ENCODE results near the gene CUEDC2.
A peak's percentile ranks its signal among the peaks of the same experiment; 100 is the strongest.
"Not testable (repeated sequence)": the region's sequence is repeated elsewhere in the genome, so short reads cannot be mapped to it uniquely, and the experiment has no call there.

CUEDC2 gene

DNA sequence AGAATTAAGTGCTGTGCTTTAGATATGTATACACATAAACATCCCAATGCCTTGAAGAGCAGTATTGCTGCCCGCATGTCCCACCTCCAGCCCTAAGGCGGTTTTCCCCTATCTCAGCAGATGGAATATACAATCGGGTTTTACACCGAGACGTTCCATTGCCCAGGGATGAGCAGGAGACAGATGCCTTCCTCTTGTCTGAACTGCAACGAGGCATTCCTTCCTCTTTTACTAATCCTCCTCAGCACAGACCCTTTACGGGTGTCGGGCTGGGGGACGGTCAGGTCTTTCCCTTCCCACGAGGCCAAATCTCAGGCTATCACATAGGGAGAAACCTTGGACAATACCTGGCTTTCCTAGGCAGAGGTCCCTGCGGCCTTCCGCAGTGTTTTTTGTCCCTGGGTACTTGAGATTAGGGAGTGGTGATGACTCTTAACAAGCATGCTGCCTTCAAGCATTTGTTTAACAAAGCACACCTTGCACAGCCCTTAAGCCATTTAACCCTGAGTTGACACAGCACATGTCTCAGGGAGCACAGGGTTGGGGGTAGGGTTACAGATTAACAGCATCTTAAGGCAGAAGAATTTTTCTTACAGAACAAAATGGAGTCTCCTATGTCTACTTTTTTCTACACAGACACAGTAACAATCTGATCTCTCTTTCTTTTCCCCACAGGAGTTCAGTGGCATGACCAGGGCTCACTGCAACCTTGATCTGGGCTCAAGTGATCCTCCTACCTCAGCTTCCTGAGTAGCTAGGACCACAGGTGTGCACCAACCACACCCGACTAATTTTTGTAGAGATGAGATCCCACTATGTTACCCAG is 22.5 kb upstream of the CUEDC2 start:
- not testable (repeated sequence) for DNase-seq (ENCODE audit: low read depth in 1 of 2, low spot score in 1 of 2)

DNA sequence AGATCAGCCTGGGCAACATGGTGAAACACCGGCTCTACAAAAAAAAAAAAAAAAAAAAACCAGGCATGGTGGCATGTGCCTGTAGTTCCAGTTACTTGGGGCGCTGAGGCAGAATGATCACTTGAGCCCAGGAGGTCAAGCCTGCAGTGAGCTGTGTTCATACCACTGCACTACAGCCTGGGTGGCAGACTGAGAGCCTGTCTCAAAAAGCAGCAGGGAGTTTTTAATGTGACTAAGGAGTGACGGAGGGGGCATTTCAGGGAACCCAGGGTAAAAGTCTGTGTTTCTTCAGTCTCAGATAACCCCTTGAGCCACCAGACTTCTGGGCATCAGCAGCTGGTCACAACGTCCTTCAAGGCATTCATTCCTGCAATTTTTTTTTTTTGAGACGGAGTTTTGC is 21.1 kb upstream of the CUEDC2 start:
- no peak for DNase-seq (ENCODE audit: low read depth in 1 of 2, low spot score in 1 of 2)

DNA sequence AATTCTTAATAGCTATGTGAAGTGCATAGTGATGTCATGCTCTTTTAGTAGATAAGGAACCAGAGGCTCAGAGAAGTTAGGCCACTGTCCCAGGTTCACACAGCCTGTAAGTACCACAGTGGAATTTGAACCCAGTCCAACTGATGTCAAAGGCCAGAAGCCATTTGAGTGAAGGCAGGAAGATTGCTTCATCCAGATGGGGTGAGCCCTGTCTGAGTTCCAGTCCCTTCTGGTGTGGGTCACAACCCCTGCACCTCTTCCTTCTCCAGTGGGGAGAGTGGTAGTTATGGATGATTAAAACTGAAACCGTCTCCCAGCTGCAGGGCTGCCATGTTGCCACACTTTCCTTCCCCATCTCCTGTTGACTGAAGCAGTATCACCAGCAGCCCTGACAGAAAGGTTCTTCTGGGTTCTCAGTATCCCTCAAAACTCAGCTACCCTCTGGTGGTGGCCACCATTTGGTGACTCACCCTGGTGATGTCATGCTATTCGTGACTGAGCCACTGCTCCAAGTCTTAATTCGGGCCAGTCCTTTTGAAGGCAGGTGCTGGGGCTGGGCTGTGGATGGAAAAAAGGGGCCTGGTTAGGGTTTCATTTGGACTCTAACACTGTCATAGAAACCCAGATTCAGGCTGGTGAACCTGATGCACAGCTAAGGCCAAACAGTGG is 20.4 kb upstream of the CUEDC2 start:
- peak in 1 of 2 donors; percentile 38 for DNase-seq (ENCODE audit: low read depth in 1 of 2, low spot score in 1 of 2)

DNA sequence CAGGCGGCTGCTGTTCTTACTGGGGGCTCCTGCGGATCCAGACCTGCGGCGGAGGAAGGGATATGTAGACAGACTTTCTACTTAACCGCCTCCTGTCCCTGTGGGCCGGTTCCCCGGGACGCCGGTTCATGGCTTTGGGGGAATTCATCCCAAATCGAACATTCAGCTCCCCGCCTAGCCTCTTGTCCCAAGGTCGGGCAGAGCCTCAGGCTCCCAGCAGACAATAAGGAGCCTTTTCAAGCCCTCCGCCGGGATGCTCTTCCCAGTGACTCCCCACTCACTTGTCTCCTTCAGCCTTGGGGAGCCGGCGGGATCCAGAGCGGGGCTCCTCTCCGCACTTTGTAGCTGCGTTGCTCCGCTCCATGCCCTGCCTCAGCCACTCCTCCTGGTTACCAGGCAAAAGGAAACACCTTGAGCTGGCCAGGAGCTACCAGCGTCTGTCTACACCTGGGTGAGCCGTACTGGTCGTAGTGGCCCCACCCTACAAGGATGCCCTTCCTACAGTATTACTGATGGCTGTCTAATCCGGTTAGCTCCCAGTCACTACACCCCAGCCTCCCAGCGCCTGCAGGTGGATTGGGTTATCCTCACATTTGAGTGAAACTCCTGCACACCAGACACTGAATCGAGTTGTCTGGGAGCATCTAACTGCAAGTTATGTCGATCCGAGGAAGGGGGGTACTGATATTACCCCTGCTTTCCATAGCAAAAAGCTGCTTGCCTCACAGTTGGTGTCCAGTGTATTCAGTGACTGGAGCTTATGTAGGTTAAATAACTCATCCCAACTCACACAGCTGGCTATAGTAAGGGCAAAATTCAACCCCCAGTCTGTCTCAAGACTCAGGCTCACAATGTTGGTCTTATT is 19.0 kb upstream of the CUEDC2 start, which contains the start of gene C10orf95:
C10orf95 (minus strand) TSS at position 439 of the 865 bp plus-strand sequence. CDS start 450 bp downstream, outside the sequence.
- no peak for DNase-seq (ENCODE audit: low read depth in 1 of 2, low spot score in 1 of 2)

DNA sequence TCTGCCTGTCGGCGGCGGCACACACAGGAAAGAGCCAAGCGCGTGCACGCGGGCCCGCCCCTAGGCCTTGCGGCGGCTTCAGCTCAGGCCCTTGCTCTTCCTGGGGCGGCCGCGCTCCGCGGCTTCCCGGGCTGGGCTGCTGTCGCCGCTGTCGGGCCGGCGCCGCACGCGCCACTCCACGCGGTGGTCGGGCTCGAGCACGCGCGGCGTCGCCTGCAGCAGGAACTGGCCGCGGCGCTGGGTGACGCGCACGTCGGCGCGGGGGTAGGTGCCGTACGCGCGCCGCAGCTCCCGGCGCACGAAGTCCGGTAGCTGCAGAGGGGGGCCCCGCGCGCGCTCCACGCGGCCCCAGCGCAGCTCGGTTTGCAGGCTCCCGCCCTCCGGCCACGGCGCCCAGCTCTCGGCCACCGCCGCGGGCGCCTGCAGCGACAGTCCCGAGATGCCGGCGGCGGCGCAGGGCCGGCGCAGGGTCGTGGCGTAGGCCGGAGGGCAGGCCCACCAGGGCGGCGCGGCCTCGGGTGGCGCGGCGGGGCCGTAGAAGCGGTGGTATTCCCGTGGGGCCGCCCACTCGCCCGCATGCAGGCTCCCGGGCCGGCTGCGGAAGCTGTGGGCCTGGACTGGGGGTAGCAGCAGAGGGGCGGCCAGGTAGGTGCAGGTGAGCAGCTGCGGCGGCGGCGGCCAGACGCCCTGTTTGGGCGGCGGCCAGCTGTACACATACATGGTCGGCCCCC is 18.2 kb upstream of the CUEDC2 start:
- peak; percentile 76 to 82 for DNase-seq (ENCODE audit: low read depth in 1 of 2, low spot score in 1 of 2)

DNA sequence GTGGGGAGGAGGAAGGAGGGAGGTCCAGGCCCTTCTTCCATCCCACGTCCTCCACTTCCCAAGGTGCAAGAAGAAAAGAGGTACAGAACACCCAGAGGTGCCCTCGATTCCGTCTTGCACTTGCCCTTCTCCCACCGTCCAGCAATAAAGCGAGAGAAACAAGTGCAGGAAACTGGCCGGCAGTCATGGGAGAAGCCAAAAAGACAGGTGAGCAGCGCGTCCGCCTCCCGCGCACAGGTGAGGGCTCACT is 17.7 kb upstream of the CUEDC2 start:
- DNase-seq (ENCODE audit: low read depth in 1 of 2, low spot score in 1 of 2): no peak

DNA sequence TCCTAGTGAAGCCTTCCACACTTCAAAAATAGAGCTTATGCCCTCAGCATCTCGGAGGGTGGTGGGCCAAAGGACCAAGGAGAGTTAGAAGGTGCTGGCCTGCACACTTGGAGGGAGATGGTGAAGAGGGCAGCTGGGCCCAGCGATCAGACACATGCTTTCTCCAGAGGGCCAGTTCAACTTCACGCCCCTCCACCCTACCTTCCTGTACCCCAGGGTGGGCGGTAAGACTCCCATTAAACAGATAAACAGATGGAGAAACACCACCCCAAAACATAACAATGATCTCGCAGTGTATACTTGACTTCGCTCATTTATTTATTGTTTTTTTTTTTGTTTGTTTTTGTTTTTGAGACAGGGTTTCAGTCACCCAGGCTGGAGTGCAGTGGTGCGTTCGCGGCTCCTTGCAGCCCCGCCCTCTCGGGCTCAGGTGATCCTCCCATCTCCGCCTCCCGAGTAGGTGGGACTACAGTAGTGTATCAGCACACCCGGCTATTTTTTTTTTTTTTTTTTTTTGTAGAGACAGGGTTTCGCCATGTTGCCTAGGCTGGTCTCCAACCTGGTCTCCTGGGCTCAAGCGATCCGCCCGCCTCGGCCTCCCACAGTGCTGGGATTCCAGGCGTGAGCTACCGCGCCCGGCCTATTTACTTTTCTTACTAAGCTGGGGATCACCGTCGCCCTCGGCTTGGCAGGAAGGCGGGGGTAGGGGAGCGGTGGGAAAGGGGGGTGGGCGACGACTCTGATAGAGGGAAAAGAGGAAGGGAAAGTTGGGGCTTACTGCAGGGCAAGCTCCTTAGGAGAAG is 17.1 kb upstream of the CUEDC2 start:
- peak; percentile 72 to 76 for DNase-seq (ENCODE audit: low read depth in 1 of 2, low spot score in 1 of 2)

DNA sequence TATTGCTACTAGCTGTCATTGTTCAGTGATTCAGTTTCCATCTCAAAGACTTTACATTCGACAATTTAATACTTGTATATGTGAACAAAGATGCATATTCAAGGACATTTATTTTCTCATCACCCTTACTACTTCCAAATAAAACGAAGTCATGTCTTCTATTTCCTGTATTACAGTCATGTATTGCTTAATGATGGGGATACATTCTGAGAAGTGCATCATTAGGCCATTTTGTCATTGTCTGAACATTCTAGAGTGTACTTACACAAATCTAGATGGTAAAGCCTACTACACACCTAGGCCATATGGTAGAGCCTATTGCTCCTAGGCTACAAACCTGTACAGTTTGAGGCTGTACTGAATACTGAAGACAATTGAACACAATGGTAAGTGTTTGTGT is 12.5 kb upstream of the CUEDC2 start:
- no peak for DNase-seq (ENCODE audit: low read depth in 1 of 2, low spot score in 1 of 2)

DNA sequence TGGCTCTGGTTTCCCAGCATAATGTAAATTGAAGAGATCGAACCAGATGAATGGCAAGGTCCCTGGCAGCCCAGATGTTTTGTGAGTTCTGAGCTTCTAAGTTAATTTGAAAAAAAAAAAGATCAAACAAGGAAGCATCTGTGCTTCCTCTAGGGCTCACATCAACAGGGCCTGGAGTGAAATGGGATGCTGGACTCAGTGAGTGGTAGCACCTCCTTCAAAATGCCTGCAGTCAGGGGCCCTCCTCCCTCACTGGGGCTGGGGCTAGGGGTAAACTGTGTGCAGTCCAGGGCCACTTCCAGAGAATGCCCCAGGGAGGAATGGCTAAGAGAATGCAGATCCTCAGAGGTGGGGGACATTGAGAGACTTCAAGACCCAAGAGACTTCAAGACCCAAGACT is 6.0 kb upstream of the CUEDC2 start:
- no peak for DNase-seq (ENCODE audit: low read depth in 1 of 2, low spot score in 1 of 2)

DNA sequence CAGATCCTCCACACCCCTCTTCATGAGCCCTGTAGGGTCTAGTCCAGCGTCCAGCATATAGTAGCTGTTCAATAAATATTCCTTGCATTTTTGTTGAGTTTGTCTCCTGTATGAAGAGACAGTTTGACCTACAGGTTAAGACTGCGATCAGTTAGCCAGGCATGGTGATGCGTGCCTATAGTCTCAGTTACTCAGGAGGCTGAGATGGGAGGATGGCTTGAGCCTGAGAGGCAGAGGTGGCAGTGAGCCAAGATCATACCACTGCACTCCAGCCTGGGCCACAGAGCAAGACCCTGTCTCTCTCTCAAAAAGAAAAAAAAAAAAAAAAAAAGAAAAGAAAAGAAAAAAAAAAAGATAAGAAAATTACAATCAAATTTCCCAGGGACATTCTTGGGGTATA is 5.1 kb upstream of the CUEDC2 start:
- DNase-seq (ENCODE audit: low read depth in 1 of 2, low spot score in 1 of 2): no peak

DNA sequence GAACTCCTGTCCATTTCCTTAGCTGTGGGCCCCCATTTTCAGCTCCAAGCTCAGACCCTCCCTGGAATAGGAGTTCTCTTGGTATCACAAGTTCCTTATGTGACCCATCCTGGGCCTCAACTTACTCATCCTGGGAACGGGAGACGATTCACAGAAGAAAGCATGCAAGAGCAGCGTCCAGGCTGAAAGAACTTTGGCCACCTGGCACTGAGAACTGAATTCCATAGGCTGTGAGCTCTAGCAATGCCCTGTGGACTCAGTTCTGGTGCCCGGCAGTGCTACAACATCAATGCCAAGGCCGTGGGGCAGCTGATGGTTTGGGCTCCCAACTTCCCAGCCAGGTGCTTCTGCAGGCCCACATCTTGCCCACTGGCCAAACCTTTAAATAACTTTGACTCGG is 3.9 kb upstream of the CUEDC2 start:
- no peak for DNase-seq (ENCODE audit: low read depth in 1 of 2, low spot score in 1 of 2)

DNA sequence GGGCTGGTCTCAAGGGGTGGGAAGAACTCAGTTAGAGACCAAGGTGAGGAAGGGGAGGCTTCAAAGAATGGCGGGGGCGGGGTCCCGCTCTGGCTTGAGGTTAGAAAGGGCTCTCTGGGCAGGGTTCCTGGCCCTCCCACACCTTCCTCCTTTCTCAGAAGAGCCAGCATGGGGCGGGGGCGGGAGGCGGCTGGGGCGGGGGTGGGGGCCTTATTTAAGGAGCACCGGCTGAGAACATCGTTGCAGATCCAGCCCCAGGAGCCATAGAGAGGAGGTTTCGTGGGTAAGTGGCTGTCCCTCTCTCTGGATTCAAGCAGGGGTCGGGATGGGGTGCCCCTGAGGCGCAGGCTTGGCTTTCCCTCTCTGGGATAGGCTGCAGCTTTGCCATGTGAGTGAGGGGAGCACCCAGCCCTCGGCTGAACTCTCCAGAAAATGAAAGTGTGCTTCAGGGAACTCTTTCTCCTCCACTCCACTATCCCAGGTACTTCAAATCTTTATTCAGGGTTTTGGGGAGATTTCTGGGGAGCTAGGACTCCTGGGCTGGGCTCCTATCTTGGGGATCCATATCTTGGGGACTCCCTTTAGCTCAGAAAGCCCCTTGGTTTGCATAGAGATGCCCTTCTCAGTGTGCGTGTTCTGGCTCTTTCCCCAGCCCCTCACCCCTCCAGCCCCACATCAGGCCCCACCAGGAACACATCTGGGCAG is 3.3 kb upstream of the CUEDC2 start:
- DNase-seq (ENCODE audit: low read depth in 1 of 2, low spot score in 1 of 2): no peak

DNA sequence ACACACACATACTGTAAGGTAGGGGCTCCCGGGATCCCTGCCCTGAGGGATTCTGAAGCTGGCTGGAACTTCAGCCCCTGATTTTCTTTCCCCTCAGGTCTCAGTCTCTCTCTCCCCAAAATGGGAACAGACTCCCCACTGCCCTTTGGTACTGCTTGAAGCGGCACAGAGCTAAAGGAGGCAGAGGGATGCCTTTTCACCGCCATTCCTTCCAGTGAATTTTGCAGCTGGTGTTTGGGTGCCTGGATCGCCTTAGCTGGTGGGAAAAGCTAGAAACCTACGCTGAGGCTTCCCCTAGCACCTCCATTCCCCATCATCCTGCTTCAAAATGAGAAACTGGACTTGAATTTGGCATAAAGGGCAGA is 2.7 kb upstream of the CUEDC2 start:
- no peak for DNase-seq (ENCODE audit: low read depth in 1 of 2, low spot score in 1 of 2)

DNA sequence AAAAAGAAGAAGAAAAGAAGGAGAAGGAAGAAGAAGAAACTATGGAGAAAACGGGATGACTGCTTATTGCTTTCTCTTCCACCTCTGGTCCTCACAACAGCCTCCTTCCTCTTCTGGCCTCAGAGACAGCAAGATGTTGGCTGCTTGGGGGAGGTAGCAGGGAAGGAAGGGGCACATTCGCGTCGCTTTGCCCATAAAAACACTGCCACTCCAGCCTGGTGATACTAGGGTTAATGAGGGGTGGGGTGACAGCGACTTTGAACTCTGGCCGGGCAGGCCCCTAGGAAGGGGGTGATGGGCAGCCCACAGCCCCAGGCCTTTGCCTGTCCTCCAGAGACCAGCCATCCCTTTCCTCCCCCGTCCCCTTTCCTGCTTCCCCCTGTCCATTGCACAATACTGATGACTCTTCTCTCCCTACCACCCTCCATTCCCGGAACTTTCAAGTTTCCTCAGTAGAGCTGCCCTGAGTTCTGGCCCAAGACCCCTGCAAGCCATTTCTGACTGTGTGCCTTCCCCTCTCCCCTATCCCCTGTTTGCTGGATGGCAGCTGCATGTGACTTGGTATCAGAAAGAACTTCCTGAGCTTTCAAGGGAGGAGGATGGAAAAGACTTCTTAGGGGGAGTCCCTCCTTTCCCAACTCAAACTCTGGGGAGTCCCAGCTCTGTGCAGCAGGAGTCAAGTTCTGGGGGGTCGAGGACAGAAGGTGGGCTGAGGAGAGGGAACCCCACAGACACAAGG is 2.2 kb upstream of the CUEDC2 start:
- DNase-seq (ENCODE audit: low read depth in 1 of 2, low spot score in 1 of 2): no peak

DNA sequence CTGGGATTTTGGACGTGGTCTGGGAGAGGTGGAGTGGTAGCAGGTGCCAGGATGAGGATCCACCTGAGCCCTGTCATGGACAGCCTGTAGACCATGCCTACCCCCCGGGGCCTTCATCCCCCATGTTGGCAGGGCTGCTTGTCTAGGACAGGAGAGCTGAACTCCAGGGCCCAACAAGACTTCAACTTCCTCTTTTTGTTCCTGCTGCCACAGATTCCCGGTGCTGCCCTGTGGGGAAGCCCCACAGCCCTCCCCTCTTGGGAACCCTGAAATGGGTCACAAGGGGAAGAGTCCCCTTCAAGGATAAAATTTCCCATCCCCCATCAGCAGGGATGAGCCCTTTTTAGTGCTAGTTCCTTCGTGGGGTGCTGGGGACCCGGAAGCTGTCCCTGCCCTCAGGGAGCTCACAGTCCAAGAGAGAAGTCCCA is 1.3 kb upstream of the CUEDC2 start:
- DNase-seq (ENCODE audit: low read depth in 1 of 2, low spot score in 1 of 2): no peak

DNA sequence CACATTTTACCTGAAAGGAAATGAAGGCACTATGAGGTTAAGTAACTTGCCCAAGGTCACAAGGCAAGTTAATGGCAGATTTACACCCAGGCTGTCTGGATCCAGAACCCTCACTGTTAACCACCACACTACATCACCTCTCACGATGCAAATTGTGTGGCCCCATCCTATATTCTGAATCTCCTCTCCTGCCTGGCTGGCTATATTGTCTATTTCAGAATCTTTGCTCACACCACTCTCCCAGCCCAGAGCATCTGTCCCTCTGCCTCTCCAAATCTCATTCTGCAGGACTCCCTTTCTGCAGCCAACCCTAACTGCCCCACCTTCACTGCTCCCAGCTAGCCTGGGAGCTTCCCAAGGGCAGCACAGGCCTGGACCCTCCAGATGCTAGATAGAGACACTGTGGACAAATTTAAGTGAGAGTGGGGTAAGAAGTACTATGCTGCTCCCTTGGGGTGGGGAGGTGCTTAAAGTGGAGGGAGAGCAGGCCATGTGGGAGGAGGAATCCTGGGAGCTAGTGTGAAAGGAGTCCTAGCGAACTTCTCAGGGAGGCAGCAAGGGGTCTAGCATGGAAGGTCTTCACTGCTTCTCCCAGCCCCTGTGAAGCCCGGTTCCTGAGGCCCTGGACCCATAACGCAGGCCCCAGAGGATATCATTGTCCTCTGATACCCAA is 786 bp downstream of the CUEDC2 start:
- no peak for DNase-seq (ENCODE audit: low read depth in 1 of 2, low spot score in 1 of 2)

DNA sequence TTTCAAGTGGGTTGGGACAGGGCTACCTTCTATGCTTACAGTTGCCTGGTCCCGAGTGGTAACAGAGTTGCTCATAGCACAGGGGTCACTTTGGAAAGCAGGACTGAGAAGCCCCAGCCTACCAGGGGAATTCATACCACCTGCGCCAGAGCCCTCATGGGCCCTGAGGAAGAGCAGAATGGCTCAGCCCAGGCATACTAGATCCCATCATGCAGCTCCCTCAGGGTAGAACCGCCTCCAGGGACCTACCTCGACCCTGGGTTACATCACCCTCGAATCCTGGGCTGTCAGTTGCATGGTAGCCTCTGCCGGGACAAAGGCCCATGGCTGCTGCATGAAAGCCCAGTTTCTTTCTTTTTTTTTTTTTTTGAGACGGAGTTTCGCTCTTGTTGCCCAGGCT is 2.9 kb downstream of the CUEDC2 start:
- no peak for DNase-seq (ENCODE audit: low read depth in 1 of 2, low spot score in 1 of 2)

DNA sequence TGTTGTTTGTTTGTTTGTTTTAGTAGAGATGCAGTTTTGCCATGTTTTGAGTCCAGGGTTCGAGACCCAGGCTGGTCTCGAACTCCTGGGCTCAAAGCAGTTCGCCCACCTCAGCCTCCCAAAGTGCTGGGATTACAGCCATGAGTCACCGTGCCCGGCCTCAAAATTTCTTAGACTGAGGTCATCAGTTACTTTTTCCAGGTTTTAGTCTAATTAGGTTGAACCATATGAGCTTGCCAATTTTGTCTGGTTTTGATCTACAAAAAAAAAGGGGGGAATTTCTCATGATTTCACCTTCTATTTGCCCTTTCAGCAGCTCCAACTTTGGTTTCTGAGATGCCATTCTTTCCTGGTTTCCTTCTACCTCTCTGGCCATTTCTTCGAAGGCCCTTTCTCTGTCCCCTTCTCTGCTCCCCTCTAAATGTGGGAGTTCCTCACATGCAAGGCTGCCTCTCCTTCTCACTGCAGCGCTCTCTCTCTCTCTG is 5.5 kb downstream of the CUEDC2 start:
- DNase-seq (ENCODE audit: low read depth in 1 of 2, low spot score in 1 of 2): no peak
